SK-N-SH (cell line): ENCODE data around the gene CDH3. TPM values are rescaled to one million over a fixed set of nuclear protein-coding genes. Genes with fewer than 3 reads are reported as not detected.

ENCODE experiments used
- CTCF ChIA-PET: fragments of 300-600, 350-600 bp; formaldehyde crosslinking; extraction: SDS; loops from one replicate; lab custom pipeline; 2021; lab: Yijun Ruan, JAX
- POLR2A ChIA-PET: fragments of 350-600 bp; sonication (Branson Sonifier 250); formaldehyde crosslinking; extraction: SDS; loops from one replicate; lab custom pipeline; 2020; ENCODE audit warnings: antibody characterized with exemption, inconsistent platforms; lab: Yijun Ruan, JAX
- DNase-seq: peaks from one replicate; pipeline ENCODE4 v3.0.0; 2012
- H2AFZ ChIP-seq: fragments of 200-600 bp; sonication (generic); 2 replicates; pipeline ENCODE4 v1.8.1; 2016; ENCODE audit warnings: antibody characterized with exemption, mild to moderate bottlenecking, low read depth
- H3F3A ChIP-seq: fragments of 200-600 bp; sonication (generic); replicated peaks from 2 replicates; pipeline ENCODE3; 2016; ENCODE audit warnings: antibody characterized with exemption, mild to moderate bottlenecking; ENCODE audit not compliant: insufficient read depth
- H3K27ac ChIP-seq, 2 experiments: fragments of 200-500 bp in 1 of 2; fragments of 200-600 bp in 1 of 2; sonication (Bioruptor generic) in 1 of 2; sonication (generic), shearing (Covaris generic) in 1 of 2; 2 replicates each; pipeline versions ENCODE4 v1.5.1 to v1.6.1; 2014 to 2016; ENCODE audit warnings: low read depth in 2 of 2, inconsistent platforms in 1 of 2, low read length in 1 of 2, mild to moderate bottlenecking in 1 of 2, mixed read lengths in 1 of 2
- H3K27me3 ChIP-seq: fragments of 200-600 bp; sonication (generic), shearing (Covaris generic); 2 replicates; pipeline ENCODE4 v1.6.1; 2016; ENCODE audit warnings: mixed run types; ENCODE audit not compliant: insufficient read depth
- H3K36me3 ChIP-seq, 2 experiments: fragments of 200-500 bp in 1 of 2; fragments of 200-600 bp in 1 of 2; sonication (Bioruptor generic) in 1 of 2; sonication (generic) in 1 of 2; replicated peaks in 1 of 2; 2 replicates each; pipeline versions ENCODE3 to v1.5.1; 2014 to 2016; ENCODE audit warnings: low read length in 1 of 2, mild to moderate bottlenecking in 1 of 2; ENCODE audit not compliant: insufficient read depth in 2 of 2, control insufficient read depth in 1 of 2
- H3K4me1 ChIP-seq, 2 experiments: fragments of 200-500 bp in 1 of 2; fragments of 200-600 bp in 1 of 2; sonication (Bioruptor generic) in 1 of 2; sonication (generic), shearing (Covaris generic) in 1 of 2; 2 replicates each; pipeline versions ENCODE4 v1.5.1 to v1.6.1; 2014 to 2016; ENCODE audit warnings: low read depth in 1 of 2, low read length in 1 of 2, mixed run types in 1 of 2; ENCODE audit not compliant: insufficient read depth in 2 of 2, control insufficient read depth in 1 of 2
- H3K4me2 ChIP-seq: fragments of 200-600 bp; sonication (generic), shearing (Covaris generic); 2 replicates; pipeline ENCODE4 v1.6.1; 2017; ENCODE audit warnings: mixed run types
- H3K4me3 ChIP-seq, 2 experiments: fragments of 200-500 bp in 1 of 2; fragments of 200-600 bp in 1 of 2; sonication (Bioruptor generic) in 1 of 2; sonication (generic), shearing (Covaris generic) in 1 of 2; 2 replicates each; pipeline versions ENCODE4 v1.5.1 to v1.8.1; 2014 to 2016; ENCODE audit warnings: low read depth in 2 of 2, inconsistent platforms in 1 of 2, low read length in 1 of 2, mild to moderate bottlenecking in 1 of 2, mixed read lengths in 1 of 2, moderate library complexity in 1 of 2
- H3K79me2 ChIP-seq: fragments of 200-600 bp; sonication (generic); 2 replicates; pipeline ENCODE4 v1.8.1; 2017; ENCODE audit warnings: mild to moderate bottlenecking; ENCODE audit not compliant: insufficient read depth
- H3K9ac ChIP-seq: fragments of 200-600 bp; sonication (generic); 2 replicates; pipeline ENCODE4 v1.6.1; 2017; ENCODE audit warnings: mixed run types
- H3K9me2 ChIP-seq: fragments of 200-600 bp; sonication (generic); 2 replicates; pipeline ENCODE4 v1.6.1; 2017; ENCODE audit warnings: mixed run types
- H3K9me3 ChIP-seq: fragments of 200-600 bp; sonication (generic); 2 replicates; pipeline ENCODE4 v1.6.1; 2017; ENCODE audit warnings: mixed run types, mild to moderate bottlenecking, moderate library complexity
- H4K20me1 ChIP-seq: fragments of 200-600 bp; sonication (generic); 2 replicates; pipeline ENCODE4 v1.6.1; 2017; ENCODE audit warnings: mild to moderate bottlenecking, mixed run types; ENCODE audit not compliant: insufficient read depth
- CHD2 ChIP-seq: fragments of 150-350 bp; IDR thresholded peaks from 2 replicates; pipeline ENCODE4 v1.6.1; 2018; ENCODE audit warnings: low read length; ENCODE audit not compliant: partially characterized antibody
- EP300 ChIP-seq, 2 experiments: IDR thresholded peaks; 2 replicates each; pipeline versions ENCODE4 v1.4.0 to v1.6.1; 2012; ENCODE audit warnings: borderline replicate concordance in 1 of 2, low read depth in 1 of 2, low read length in 1 of 2
- FOSL2 ChIP-seq: IDR thresholded peaks from 2 replicates; pipeline ENCODE4 v1.4.0; 2012; ENCODE audit warnings: low read depth, mild to moderate bottlenecking, moderate library complexity, borderline replicate concordance
- IRF3 ChIP-seq: fragments of 150-350 bp; IDR thresholded peaks from 2 replicates; pipeline ENCODE4 v1.6.1; 2016; ENCODE audit warnings: mild to moderate bottlenecking, low read depth, low read length
- MEF2A ChIP-seq: IDR thresholded peaks from 2 replicates; pipeline ENCODE4 v1.4.0; 2012; ENCODE audit warnings: low read depth, borderline replicate concordance
- POLR2AphosphoS5 ChIP-seq: IDR thresholded peaks from 2 replicates; pipeline ENCODE4 v1.6.1; 2012; ENCODE audit warnings: low read depth, low read length
- REST ChIP-seq: IDR thresholded peaks from 2 replicates; pipeline ENCODE4 v1.6.1; 2012; ENCODE audit warnings: mild to moderate bottlenecking, low read depth, low read length, moderate library complexity
- USF1 ChIP-seq: IDR thresholded peaks from 2 replicates; pipeline ENCODE4 v1.4.0; 2012; ENCODE audit warnings: low read depth, borderline replicate concordance
- YY1 ChIP-seq: IDR thresholded peaks from 2 replicates; pipeline ENCODE4 v1.4.0; 2012; ENCODE audit warnings: low read depth, mild to moderate bottlenecking
- WGBS: methylation state at CpG from one replicate; pipeline ENCODE4 v1.1.6; 2017; ENCODE audit warnings: low lambda C conversion rate; 5-methylcytosine and 5-hydroxymethylcytosine counted together
- polyA plus RNA-seq, 3 experiments: library from polyadenylated mRNA; depleted of rRNA; stranded (reverse); fragments of >200 nt; gene quantifications; 2 replicates each; pipeline ENCODE4 v1.2.3, GENCODE V29; 2012

CDH3 gene
- polyA plus RNA-seq, 1 of the 3 experiments (the other 2 are of a cell fraction), result not detected

GRCh38 chr16:68643227-68643626, 1.9 kb upstream of the CDH3 start (continued):
- TF ChIP-seq IRF3 (no peak), USF1 (no peak), FOSL2 (no peak), REST (no peak)
- TF ChIP-seq, all 33 proteins: peak for 0

- peaks cover 0 to 10% of the 10 kb centered on the region in 2 experiments; a peak in 1 of 4 replicates for H3K4me1 ChIP-seq
- peaks cover 33% of the 10 kb centered on the region for H3K27me3 ChIP-seq
- H3F3A ChIP-seq, result no peaks in the 10 kb centered on the region
- CTCF ChIA-PET, result interaction anchor here (0.9 to 2.5 kb wide), 2 partner anchors 53 to 115 kb away, joined by 3 to 10 read pairs; no protein-coding TSS in a partner anchor
- H3K36me3 ChIP-seq, result no peaks in the 10 kb centered on the region
- H3K9me3 ChIP-seq, result no peaks in the 10 kb centered on the region
- H3K9me2 ChIP-seq, result no peaks in the 10 kb centered on the region
- no peaks in the 10 kb centered on the region for H4K20me1 ChIP-seq
- POLR2A ChIA-PET, result no interaction called here
- TF ChIP-seq YY1 (no peak), EP300 (IDR thresholded peaks at IDR 0.05; ENCODE audit: borderline replicate concordance in 1 of 2, low read depth in 1 of 2, low read length in 1 of 2) (no peak), MEF2A (no peak), CHD2 (no peak), REST (no peak), POLR2AphosphoS5 (no peak)
- WGBS, result 63% methylated on average over 10 of the region's 10 CpGs
- no peak overlapping the region for H3K27ac ChIP-seq
- no peak overlapping the region for H3K9ac ChIP-seq
- no peak overlapping the region for H3K4me2 ChIP-seq
- no peak for DNase-seq
- no peak overlapping the region for H2AFZ ChIP-seq
- no peaks in the 10 kb centered on the region for H3K79me2 ChIP-seq
- H3K4me3 ChIP-seq, result no peak overlapping the region
Measured at GRCh38 chr16:68643847-68644246, 1.3 kb upstream of the CDH3 start.
